ENCODE data around the gene IRF7.

The IRF7 gene

DNA sequence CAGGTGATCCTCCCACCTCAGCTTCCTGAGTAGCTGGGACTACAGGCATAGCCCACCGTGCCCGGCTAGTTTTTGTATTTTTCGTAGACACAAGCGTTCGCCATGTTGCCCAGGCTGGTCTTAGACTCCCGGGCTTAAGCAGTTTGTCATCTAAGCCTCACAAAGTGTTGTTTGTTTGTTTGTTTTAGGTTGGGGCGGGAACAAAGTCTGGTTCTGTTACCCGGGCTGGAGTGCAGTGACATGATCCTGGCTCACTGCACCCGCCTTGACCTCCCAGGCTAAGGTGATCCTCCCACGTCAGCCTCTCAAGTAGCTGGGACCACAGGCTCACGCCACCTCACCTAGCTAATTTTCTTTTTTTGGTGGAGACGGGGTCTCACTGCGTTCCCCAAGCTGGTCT, 12.6 kb downstream of the IRF7 start:
- TF ChIP-seq, protein P1, sequence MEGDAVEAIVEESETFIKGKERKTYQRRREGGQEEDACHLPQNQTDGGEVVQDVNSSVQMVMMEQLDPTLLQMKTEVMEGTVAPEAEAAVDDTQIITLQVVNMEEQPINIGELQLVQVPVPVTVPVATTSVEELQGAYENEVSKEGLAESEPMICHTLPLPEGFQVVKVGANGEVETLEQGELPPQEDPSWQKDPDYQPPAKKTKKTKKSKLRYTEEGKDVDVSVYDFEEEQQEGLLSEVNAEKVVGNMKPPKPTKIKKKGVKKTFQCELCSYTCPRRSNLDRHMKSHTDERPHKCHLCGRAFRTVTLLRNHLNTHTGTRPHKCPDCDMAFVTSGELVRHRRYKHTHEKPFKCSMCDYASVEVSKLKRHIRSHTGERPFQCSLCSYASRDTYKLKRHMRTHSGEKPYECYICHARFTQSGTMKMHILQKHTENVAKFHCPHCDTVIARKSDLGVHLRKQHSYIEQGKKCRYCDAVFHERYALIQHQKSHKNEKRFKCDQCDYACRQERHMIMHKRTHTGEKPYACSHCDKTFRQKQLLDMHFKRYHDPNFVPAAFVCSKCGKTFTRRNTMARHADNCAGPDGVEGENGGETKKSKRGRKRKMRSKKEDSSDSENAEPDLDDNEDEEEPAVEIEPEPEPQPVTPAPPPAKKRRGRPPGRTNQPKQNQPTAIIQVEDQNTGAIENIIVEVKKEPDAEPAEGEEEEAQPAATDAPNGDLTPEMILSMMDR (IDR thresholded peaks at IDR 0.05; ENCODE audit: low read depth, low read length): no peak
- H3K4me3 ChIP-seq (ENCODE audit: low read depth, low read length): no peak overlapping the region

DNA sequence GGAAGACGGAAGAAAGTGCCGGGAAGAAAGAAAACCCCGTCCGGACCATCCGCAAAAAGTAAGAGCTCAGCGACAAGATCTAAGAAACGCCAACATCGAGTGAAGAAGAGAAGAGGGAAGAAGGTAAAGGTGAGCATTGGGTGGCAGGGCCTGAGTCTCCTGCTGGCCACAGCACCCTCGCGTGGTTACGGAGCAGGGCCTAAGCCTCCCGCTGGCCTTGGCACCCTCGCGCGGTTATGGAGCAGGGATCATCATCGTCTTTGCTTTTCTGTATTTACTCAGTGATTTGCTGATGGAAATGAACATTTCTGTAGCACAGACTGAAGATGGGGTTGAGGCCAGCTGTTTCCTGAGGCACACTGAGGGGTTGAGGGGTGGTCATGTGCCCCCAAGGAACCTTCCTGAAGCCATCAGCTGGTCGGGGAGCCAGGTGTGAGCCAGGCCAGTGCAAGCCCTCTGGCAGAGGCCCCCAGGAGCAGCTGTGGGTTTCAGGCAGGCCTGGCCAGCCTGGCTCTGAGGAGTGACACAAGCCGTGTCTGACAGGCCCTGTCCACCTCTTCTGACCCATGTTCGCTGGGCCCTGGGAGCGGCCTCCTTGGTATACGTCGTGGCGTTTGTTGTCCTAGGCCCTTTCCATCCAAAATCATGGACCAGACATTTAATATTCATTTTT, 14.0 kb downstream of the IRF7 start:
- TF ChIP-seq, protein P1 (IDR thresholded peaks at IDR 0.05; ENCODE audit: low read depth, low read length): no peak
- no peak overlapping the region for H3K4me3 ChIP-seq (ENCODE audit: low read depth, low read length)

DNA sequence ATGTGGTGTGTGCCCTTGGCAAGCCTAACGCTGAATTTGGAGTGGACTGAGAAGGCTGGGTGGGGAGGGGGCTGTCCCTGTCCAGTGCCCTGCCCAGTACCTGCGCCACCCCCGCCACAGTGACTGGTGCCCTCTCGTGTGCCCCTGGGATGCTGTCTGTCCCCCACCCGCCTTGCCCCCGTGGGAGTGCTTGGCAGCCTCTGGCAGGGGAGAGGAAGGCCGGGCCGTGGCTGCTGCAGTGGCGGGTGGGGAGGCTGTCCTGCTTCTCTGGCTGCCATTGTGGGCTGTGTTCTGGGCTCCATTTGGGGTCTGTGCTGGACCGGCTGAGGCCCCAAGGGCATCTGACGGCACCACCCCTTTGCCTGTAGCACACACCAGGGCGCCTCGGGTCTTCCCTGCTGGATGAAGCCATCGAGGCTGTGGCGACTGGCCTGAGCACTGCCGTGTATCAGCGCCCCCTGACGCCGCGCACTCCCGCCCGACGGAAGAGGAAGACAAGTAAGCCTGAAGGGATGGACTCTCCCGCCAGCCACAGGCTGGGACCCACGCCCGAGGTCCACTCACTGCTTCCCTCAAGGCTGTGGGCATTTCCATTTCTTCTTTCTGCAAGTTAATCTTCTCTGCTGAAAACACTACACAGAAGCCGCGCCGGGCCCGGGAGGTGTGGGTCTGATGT, 17.6 kb downstream of the IRF7 start:
- H3K4me3 ChIP-seq (ENCODE audit: low read depth, low read length): no peak overlapping the region
- TF ChIP-seq, protein P1 (IDR thresholded peaks at IDR 0.05; ENCODE audit: low read depth, low read length): no peak

DNA sequence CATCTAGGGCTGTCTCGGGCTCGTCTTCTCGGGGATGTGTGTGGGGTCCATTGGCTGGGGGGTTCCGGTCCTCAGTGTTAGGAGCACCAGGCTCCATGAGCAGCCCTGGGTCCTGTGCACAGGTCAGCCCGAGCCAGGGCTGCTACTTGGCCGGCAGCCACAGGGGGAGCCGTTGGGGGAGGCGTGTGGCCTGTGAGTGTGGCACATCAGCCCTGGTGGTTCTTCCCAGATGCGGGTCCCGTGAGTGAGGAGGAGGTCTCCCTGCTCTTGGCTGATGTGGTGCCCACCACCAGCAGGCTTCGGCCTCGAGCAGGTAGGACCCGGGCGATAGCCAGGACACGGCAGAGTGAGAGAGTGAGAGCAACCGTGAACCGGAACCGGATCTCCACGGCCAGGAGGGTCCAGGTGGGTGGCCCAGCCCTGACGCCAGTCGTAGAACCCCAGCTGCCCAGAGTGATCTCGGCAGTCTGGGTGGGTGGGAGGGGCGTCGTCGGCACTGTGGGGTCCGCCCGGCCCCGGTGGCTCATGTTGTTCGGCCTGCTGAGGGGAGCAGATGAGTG, 18.5 kb downstream of the IRF7 start:
- TF ChIP-seq, protein P1 (IDR thresholded peaks at IDR 0.05; ENCODE audit: low read depth, low read length): no peak
- H3K4me3 ChIP-seq (ENCODE audit: low read depth, low read length): no peak overlapping the region

DNA sequence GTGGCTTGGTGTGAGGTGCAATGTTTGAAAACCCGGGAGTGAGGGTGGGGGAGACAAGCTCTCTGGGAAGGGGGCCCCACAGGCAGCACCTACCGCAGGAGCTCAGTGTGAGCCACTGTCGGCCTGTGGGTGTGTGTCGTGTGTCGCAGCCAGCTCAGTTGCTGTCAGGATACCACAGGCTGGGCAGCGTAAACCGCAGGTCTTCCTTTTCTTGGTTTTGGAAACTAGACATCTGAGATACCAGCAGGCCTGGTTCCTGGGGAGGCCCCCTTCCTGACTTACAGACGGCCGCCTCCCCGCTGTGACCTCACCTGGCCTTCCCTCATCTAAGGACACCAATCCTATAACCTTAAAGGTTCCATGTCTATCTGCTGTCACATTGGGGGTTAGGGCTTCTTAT, 19.4 kb downstream of the IRF7 start:
- no peak overlapping the region for H3K4me3 ChIP-seq (ENCODE audit: low read depth, low read length)
- TF ChIP-seq, protein P1 (IDR thresholded peaks at IDR 0.05; ENCODE audit: low read depth, low read length): no peak

DNA sequence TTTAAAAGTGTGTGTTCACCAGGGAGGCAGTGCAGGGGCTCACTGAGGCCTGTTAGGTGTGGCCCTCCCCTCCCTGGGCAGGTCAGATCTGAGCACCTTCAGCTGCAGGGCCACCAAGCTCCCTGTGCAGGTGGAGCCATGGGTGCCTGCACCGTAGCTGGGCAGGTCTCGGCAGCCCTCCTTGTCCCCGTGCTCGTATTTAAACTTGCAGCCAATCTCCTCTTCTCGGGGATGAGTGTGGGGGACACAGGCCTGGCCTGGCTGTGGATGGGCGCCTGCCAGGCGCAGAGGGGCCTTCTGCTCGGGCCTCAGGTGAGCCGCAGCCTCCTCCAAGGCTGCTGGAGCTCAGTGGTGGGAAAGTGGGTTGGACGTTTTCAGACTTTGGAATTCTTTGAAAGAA, 20.4 kb downstream of the IRF7 start:
- TF ChIP-seq, protein P1 (IDR thresholded peaks at IDR 0.05; ENCODE audit: low read depth, low read length): no peak
- H3K4me3 ChIP-seq (ENCODE audit: low read depth, low read length): no peak overlapping the region

DNA sequence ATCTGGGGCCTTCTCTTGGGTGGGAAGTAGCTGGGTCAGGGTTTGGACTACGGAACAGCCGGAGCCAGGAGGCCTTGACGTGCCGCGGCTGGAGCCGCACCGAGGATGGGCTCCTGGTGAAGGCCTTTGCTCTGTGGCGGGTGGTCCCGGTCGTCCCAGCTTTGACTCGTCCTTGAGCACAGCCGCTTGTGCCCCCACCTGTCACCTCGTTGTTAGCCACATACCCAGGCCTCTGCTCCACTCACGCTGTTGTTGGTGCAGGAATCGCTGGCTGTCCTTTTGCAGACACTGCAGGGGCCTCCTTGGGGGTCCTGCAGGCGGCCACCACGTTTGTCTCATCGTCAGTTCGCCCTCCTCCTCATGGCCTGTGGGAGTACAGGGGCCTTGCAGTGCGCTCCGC, 22.4 kb downstream of the IRF7 start:
- no peak overlapping the region for H3K4me3 ChIP-seq (ENCODE audit: low read depth, low read length)
- TF ChIP-seq, protein P1 (IDR thresholded peaks at IDR 0.05; ENCODE audit: low read depth, low read length): no peak
